Fibroblast of pulmonary artery (primary cell): ENCODE data around the gene NAV1.

Experiments used
- DNase-seq: peaks from one replicate; pipeline ENCODE4 v3.0.0-alpha.2; 2010; ENCODE audit warnings: low read depth
- H3K4me3 ChIP-seq: replicated peaks from 2 replicates; pipeline ENCODE4 v1.5.1; 2011; ENCODE audit warnings: low read depth, mild to moderate bottlenecking, control low read depth, low read length, moderate library complexity
- CTCF ChIP-seq: IDR thresholded peaks from 2 replicates; pipeline ENCODE4 v1.5.1; 2011; ENCODE audit warnings: mild to moderate bottlenecking, control low read depth, low read length, inconsistent platforms; ENCODE audit errors: missing control alignments

NAV1 gene

GRCh38 chr1:201586806-201587205, 47.9 kb downstream of the NAV1 start:
- DNase-seq: no peak
- TF ChIP-seq CTCF: no peak

GRCh38 chr1:201587729-201588128, 48.8 kb downstream of the NAV1 start:
- DNase-seq: no peak
- no peak for TF ChIP-seq CTCF
- no peak overlapping the region for H3K4me3 ChIP-seq

More at GRCh38 chr1:201586806-201587205, 47.9 kb downstream of the NAV1 start:
- H3K4me3 ChIP-seq: no peak overlapping the region
